ENCODE data around the gene EGR4.

DNA sequence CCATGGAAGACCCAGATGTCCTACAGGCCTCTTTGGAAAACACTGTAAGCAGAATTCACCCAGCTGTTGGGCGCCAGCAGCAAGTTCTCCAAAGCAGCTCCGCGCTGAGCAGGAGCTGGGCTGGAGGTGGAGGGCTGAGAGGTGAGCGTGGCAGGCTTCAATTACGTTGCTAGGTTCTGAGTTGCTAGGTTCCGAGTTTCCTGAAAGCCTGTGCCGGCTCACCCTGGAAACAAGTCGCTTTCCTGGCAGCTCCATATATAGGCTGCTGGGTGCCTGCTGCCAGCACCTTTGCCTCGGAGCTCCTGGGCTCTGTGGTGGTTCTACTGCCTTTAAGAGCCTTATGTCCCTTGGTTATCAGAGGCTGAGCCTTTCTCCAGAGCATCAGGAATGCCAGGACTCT is 14.4 kb upstream of the EGR4 start:
- no peak for TF ChIP-seq POLR2A (IDR thresholded peaks at IDR 0.05)
- TF ChIP-seq, protein P1, sequence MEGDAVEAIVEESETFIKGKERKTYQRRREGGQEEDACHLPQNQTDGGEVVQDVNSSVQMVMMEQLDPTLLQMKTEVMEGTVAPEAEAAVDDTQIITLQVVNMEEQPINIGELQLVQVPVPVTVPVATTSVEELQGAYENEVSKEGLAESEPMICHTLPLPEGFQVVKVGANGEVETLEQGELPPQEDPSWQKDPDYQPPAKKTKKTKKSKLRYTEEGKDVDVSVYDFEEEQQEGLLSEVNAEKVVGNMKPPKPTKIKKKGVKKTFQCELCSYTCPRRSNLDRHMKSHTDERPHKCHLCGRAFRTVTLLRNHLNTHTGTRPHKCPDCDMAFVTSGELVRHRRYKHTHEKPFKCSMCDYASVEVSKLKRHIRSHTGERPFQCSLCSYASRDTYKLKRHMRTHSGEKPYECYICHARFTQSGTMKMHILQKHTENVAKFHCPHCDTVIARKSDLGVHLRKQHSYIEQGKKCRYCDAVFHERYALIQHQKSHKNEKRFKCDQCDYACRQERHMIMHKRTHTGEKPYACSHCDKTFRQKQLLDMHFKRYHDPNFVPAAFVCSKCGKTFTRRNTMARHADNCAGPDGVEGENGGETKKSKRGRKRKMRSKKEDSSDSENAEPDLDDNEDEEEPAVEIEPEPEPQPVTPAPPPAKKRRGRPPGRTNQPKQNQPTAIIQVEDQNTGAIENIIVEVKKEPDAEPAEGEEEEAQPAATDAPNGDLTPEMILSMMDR (IDR thresholded peaks at IDR 0.05), result no peak

Measured in right lobe of liver (tissue), 4 donors.